GM15510 (cell line): ENCODE measurements around the gene ADPRHL1.
A peak's percentile ranks its signal among the peaks of the same experiment; 100 is the strongest.

Experiments used
- POLR2A ChIP-seq: IDR thresholded peaks from 3 replicates; pipeline ENCODE4 v1.6.1; 2011; ENCODE audit warnings: borderline replicate concordance; ENCODE audit not compliant: insufficient read length; ENCODE audit errors: extremely low read depth

Gene ADPRHL1

DNA sequence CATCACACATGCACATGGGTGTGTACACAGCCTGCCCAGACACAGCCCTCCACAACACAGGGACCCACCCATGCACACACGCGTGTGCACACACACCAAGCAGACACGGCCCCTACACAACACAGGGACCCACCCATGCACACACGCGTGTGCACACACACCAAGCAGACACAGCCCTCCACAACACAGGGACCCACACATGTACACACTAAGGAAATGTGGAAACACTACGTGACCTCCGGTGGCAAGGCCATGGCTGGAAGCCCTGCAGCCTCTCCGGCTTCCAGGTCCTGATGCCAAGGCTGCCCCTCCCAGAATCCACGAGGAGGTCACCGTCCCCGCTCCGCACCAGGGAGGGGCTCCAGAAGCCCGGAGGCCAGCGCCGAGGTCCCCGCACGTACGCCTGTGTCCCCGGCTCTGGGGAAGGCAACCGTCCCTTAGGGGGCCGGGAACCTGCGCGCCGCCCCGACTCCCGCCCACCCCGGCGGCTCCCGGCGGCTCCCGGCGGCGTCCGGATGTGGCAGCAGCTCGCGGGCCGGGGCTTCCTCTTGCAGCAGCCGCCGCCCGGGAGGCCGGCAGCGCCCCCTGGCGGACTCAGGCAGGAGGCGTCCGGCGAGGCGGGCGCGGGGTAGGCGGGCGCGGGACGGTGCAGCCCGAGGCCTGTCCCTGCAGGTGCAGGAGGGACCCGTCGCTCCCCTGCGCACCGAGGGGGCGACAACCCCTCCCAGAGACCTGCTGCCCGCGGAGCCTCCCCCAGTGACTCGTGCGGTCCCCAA is 59.5 kb downstream of the ADPRHL1 start:
- TF ChIP-seq POLR2A = peak; percentile 32

DNA sequence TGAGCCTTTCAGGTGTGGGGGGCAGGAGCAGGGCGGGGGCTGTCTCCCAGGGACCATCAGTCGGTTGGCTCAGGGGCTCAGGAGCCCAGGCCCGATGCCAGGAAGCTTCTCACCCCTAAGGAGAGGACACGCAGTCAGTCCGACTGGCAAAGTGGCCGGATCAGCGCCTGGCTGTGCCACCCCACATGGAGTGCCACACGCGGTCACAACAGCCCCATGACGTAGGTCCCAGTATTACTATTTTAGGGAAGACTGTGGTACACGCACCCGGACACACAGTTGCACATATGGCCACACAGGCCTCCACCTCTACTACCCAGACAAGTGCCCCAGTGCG is 60.1 kb downstream of the ADPRHL1 start:
- TF ChIP-seq POLR2A = no peak

- no peak for TF ChIP-seq POLR2A
Observed at GRCh38 chr13:113390874-113391497, 62.3 kb downstream of the ADPRHL1 start.

DNA sequence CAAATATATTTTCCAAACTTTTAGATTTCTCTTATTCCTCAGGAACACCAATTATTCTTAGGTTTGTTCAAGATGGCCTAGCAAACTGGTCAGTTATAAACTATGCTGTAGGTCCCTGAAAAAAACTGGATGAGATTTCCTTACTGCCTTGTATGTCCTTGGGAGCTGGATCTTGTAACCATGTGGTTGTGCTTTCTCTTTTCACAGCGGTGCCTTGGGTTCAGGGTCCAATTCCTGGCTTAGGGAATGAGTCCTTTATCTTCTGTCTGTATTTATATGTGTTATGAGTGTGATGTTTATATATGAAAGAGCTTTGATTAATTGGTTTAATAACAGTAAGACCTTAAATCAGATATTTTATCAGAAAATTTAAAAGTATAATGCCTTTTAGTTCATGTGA is 65.9 kb downstream of the ADPRHL1 start:
- no peak for TF ChIP-seq POLR2A

DNA sequence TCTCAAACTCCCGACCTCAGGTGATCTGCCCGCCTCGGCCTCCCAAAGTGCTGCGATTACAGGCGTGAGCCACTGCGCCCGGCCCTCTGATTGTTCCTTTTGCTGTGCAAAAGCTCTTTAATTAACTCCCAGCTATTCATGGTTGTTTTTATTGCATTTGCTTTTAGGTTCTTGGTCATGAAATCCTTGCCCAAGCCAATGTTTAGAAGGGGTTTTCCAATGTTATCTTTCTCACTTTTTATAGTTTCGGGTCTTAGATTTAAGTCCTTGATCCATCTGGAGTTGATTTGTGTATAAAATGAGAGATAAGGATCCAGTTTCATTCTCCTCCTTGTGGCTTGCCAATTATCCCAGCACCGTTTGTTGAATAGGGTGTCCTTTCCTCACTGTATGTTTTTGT is 70.2 kb downstream of the ADPRHL1 start:
- no peak for TF ChIP-seq POLR2A

DNA sequence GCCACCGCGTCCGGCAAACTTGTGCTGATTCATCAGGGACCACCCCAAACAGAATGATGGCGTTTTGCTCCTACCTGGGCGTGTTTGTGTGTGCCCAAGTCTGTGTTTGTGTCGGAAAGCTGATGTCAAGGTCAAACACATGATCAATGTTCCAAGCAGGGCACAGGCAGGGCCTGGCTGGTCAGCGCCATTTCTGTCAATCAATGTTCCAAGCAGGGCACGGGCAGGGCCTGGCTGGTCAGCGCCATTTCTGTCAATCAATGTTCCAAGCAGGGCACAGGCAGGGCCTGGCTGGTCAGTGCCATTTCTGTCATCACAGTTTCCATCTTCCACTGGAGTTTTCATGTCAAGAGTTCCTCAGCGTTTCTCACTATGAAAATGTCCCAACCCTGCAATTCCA is 74.5 kb downstream of the ADPRHL1 start:
- no peak for TF ChIP-seq POLR2A

DNA sequence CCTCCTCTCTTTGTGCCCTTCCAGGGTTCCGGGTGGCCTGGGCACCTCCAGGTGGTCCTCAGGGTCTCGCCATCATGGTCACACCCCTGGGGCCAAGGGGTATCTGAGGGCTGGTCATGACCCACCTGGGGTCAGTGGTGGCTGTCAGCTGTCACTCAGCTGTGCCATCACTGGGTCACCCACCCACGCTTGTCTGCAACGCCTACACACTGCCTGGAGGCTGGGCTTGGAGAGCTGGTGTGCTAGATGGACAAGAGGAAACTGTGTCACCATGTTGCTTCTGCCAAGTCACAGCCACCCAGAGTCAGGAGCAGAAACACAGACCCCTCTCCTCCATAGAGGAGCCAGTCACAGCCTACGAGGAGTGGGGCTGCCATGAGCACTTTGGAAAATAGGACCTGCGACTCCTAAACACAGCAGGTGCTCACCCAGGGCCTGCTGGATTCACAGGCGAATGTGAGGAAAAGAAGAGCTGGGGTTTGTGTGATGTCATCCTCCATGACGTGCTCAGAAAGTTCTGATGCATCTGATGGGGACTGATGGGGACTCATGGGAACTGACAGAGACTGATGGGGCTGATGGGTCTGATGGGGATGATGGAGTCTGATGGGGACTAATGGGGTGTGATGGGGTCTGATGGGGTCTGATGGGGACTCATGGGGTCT is 78.6 kb downstream of the ADPRHL1 start:
- no peak for TF ChIP-seq POLR2A

DNA sequence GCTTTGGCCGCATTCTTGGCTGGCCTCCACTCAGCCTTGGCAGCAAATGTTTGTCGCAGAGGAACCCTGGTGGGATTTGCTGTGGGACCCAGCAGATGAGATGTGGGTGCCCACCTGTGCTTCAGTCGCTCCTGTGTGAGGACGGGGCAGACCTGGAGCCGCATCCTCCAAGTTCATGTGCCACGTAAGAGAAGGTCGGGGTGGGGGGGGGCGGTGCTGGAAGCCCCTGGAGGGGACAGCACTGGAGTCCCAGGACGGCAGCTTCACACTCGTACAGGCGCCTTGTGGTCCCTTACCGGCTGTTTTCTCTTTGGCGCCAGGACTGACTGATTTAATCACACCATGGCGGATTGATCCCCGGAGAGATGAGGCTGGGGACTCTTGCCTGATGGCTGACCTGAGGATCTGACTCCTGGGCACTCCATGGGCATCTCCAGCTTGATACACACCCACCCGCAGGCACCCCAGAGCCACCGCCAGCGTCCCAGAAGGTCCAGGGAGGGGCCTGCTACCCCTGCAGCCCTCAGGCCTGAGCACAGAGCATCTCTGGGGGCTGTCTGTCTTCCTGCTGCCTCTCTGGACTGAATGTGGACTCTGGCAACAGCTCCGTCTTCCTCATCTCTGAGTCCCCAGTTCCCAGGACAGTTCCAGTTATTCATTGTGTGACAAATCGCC is 79.3 kb downstream of the ADPRHL1 start:
- no peak for TF ChIP-seq POLR2A

GRCh38 chr13:113371061-113371460 is 82.2 kb downstream of the ADPRHL1 start:
- no peak for TF ChIP-seq POLR2A

DNA sequence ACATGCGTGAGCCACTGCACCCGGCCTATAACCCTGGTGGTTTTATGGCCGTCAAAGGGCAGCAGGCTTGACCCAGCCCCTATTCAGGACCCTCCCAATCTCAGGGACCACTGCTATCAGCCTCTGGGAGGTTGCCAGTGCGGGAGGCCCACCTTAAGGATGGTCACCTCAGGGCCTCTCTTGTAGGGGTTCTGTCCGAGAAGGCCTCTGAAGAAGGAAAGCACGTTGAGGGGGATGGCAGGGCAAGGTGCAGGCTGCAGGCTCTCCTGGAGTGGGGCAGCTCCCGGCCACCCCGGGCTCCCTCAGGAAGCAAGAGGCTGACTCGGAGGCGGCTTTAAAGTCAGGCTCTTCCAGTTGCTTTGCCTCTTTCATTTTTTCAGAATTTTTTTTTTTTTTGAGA is 83.4 kb downstream of the ADPRHL1 start:
- TF ChIP-seq POLR2A = no peak

- TF ChIP-seq POLR2A = no peak
Observed at GRCh38 chr13:113369189-113369588, 84.1 kb downstream of the ADPRHL1 start.

- no peak for TF ChIP-seq POLR2A
Observed at GRCh38 chr13:113367771-113368170, 85.5 kb downstream of the ADPRHL1 start.

- no peak for TF ChIP-seq POLR2A
Observed at GRCh38 chr13:113367020-113367560, 86.2 kb downstream of the ADPRHL1 start.

- TF ChIP-seq POLR2A = no peak
Observed at GRCh38 chr13:113365971-113366588, 87.2 kb downstream of the ADPRHL1 start.

DNA sequence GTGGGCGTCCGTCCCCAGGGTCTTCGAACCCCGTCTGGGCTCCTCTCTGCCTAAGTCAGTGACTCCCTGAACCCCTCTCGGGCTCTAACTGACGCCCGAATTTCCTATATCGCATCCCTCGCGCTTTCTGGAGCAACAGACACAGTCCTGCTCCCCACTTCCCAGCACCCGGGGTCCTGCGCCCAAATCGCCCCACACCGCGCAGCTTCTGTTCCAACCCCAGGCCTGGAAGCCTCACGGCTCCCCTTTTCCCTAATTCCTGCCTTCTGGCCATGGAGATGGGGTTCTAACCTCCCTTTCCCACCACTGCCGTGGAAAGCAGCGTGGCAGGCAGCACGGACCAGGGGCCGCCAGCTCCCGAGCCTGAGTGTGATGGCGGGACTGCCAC is 87.7 kb downstream of the ADPRHL1 start:
- no peak for TF ChIP-seq POLR2A
